Endodermal cell (in vitro differentiated cells): ENCODE data around the gene LIN28B. TPM values are rescaled to one million over a fixed set of nuclear protein-coding genes. Genes with fewer than 3 reads are reported as not detected.
A peak's percentile ranks its signal among the peaks of the same experiment; 100 is the strongest.

Experiments
- DNase-seq: peaks from one replicate; pipeline ENCODE4 v3.0.0-alpha.2; 2017
- H3K27ac ChIP-seq: 2 replicates; pipeline ENCODE4 v1.5.1; 2013; ENCODE audit warnings: mild to moderate bottlenecking, low read depth, low read length, moderate library complexity
- H3K27me3 ChIP-seq: 2 replicates; pipeline ENCODE4 v1.6.1; 2013; ENCODE audit warnings: mild to moderate bottlenecking, low read length, moderate library complexity; ENCODE audit not compliant: insufficient read depth, control insufficient read depth, poor library complexity, severe bottlenecking
- H3K36me3 ChIP-seq: 2 replicates; pipeline ENCODE4 v1.7.0; 2013; ENCODE audit warnings: mild to moderate bottlenecking, low read length, moderate library complexity; ENCODE audit not compliant: control insufficient read depth, insufficient read depth
- H3K4me1 ChIP-seq: one replicate; pipeline ENCODE4 v1.7.0; 2013; ENCODE audit warnings: low read length; ENCODE audit not compliant: control insufficient read depth, insufficient read depth
- H3K4me3 ChIP-seq: 2 replicates; pipeline ENCODE4 v1.5.1; 2013; ENCODE audit warnings: mild to moderate bottlenecking, low read length, moderate library complexity
- H3K9ac ChIP-seq: 2 replicates; pipeline ENCODE4 v1.6.1; 2013; ENCODE audit warnings: mild to moderate bottlenecking, low read length, moderate library complexity; ENCODE audit not compliant: poor library complexity, severe bottlenecking; ENCODE audit errors: extremely low read depth
- H3K9me3 ChIP-seq: 2 replicates; pipeline ENCODE4 v1.6.1; 2013; ENCODE audit warnings: mild to moderate bottlenecking, low read length, moderate library complexity; ENCODE audit not compliant: control insufficient read depth
- H3K27ac Mint-ChIP-seq: 2 replicates; pipeline ENCODE4 v1.8.0; 2020; ENCODE audit warnings: mixed read lengths
- H3K27me3 Mint-ChIP-seq: 2 replicates; pipeline ENCODE4 v1.8.0; 2021; ENCODE audit warnings: mild to moderate bottlenecking, mixed read lengths; ENCODE audit not compliant: insufficient read depth
- H3K36me3 Mint-ChIP-seq: 2 replicates; pipeline ENCODE4 v1.8.0; 2020; ENCODE audit warnings: low read depth, mixed read lengths
- H3K4me1 Mint-ChIP-seq: 2 replicates; pipeline ENCODE4 v1.8.0; 2020; ENCODE audit warnings: mixed read lengths
- H3K4me3 Mint-ChIP-seq: 2 replicates; pipeline ENCODE4 v1.8.0; 2020; ENCODE audit warnings: mild to moderate bottlenecking, moderate library complexity, mixed read lengths
- H3K9me3 Mint-ChIP-seq: 2 replicates; pipeline ENCODE4 v1.8.0; 2020; ENCODE audit warnings: mild to moderate bottlenecking, mixed read lengths
- WGBS, 2 experiments: methylation state at CpG; one replicate each; pipeline versions ENCODE4 v1.1.5 to v1.1.7; 2013; ENCODE audit warnings: missing lambda C conversion rate in 2 of 2, mixed read lengths in 1 of 2; ENCODE audit not compliant: insufficient coverage in 1 of 2, insufficient read length in 1 of 2; 5-methylcytosine and 5-hydroxymethylcytosine counted together
- total RNA-seq, 2 donors: library from RNA; stranded (reverse); fragmentation: NEBNext Ultra II Directional in 1 of 2; extraction: Animal tissue kit (Norgen Biotek cat#: 25700) in 1 of 2; gene quantifications; 2 replicates in 1 of 2; 3 replicates in 1 of 2; pipeline ENCODE4 v1.2.1, GENCODE V29; 2021
- TF ChIP-seq, protein P1 (sequence below): fragments of 200-600 bp; sonication (generic); conservative IDR thresholded peaks from 2 replicates; pipeline ENCODE4 v1.5.0; 2021; ENCODE audit warnings: antibody characterized with exemption, mild to moderate bottlenecking

The LIN28B gene
- total RNA-seq, 2 donors from 2014 or later = 65.1 to 65.3 TPM

DNA sequence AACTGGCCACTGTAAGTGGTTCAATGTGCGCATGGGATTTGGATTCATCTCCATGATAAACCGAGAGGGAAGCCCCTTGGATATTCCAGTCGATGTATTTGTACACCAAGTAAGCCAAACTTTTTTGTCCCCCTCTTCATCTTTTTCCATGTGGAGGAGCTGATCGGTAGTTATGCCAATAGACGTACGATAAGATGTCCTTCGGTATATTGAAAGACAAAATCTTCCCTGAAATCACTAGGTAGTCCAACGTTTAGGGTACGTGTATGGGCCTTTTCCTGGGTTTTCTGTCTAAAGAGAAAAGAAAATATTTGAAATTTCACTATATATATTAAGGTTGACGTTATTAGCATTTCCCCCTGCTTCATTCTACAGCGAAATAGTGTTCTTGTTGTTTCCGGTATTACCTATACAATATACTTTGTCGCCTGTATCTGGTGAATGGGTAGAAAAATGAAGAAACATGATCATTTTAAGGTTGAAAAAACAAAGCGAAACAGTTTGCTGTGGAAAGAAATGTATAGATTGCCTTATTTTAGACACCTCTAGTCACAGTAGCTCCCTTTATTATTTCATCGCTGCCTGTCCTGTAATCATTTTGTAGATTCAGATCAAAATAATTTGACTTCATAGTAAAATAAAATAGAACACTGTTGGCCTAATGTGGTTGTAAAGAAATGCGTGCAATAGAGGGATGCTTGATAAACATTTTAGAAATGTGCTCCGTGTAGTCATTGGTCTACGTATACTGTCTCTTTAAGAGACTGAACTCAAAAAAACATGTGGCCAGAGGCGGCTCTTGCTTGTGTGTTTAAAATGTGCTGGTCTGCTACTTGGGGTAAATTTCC is 1.5 kb downstream of the LIN28B start:
- peaks cover 3% of the 10 kb centered on the region for H3K4me1 ChIP-seq
- Mint-ChIP-seq H3K27ac (peak overlapping the region; percentile 96), H3K4me1 (peaks cover 15% of the 10 kb centered on the region), H3K27me3 (no peaks in the 10 kb centered on the region), H3K9me3 (no peaks in the 10 kb centered on the region), H3K36me3 (peaks cover 8% of the 10 kb centered on the region), H3K4me3 (peak overlapping the region; percentile 86)
- no peaks in the 10 kb centered on the region for H3K9me3 ChIP-seq
- peak overlapping the region; percentile 99 for H3K4me3 ChIP-seq
- TF ChIP-seq, protein P1, sequence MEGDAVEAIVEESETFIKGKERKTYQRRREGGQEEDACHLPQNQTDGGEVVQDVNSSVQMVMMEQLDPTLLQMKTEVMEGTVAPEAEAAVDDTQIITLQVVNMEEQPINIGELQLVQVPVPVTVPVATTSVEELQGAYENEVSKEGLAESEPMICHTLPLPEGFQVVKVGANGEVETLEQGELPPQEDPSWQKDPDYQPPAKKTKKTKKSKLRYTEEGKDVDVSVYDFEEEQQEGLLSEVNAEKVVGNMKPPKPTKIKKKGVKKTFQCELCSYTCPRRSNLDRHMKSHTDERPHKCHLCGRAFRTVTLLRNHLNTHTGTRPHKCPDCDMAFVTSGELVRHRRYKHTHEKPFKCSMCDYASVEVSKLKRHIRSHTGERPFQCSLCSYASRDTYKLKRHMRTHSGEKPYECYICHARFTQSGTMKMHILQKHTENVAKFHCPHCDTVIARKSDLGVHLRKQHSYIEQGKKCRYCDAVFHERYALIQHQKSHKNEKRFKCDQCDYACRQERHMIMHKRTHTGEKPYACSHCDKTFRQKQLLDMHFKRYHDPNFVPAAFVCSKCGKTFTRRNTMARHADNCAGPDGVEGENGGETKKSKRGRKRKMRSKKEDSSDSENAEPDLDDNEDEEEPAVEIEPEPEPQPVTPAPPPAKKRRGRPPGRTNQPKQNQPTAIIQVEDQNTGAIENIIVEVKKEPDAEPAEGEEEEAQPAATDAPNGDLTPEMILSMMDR = no peak
- 2% methylated on average over 9 to 16 of the region's 19 CpGs for WGBS, 2 experiments
- no peak for DNase-seq
- no peaks in the 10 kb centered on the region for H3K27me3 ChIP-seq
- peak overlapping the region; percentile 75 for H3K9ac ChIP-seq
- H3K27ac ChIP-seq = peak overlapping the region; percentile 94
- H3K36me3 ChIP-seq = peaks cover 5% of the 10 kb centered on the region

DNA sequence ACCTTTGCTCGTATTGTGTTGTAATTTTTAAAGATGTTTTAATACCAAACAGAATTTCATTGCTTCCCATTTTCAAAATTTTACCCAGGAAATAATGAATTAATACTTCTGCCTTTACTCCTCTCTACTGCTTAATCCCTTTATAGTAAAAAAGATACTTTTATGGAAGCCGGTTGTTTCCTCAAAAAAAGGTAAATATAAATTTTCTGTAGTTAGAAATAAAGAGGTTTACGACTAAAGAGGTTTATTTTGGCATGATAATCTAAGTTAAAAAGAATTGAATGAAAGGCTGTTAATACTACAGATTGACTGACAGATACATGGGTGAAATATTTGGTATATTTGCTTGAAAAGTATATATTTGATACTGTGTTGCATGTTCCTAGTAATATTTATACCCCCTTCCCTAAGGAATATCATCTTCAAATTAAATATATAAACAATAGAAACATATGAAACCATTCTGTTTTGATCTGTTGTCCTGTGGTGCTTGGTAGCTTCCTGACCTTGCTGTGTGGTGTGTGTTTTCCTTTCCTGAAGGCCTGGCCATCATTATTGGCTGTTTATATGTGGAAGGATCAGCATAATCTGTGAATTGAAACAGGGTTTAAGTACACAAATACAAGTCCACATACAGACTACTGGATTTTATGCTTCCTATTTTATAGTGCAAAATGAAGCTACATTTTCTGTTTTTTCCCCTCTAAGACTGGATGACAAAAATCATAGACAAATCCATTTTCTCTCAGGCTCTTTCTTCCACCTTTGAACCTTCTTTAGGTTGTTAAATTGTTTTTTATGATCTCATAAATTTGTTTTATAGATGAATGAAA is 2.3 kb downstream of the LIN28B start:
- Mint-ChIP-seq H3K4me3 (peak overlapping the region; percentile 86), H3K9me3 (no peaks in the 10 kb centered on the region), H3K27ac (peak overlapping the region; percentile 96), H3K27me3 (no peaks in the 10 kb centered on the region), H3K4me1 (peaks cover 13% of the 10 kb centered on the region), H3K36me3 (peaks cover 10% of the 10 kb centered on the region)
- Histone ChIP-seq H3K9me3 (no peaks in the 10 kb centered on the region), H3K9ac (peak overlapping the region; percentile 75), H3K36me3 (peaks cover 5% of the 10 kb centered on the region), H3K4me3 (peak overlapping the region; percentile 99), H3K27me3 (no peaks in the 10 kb centered on the region), H3K4me1 (peaks cover 3% of the 10 kb centered on the region), H3K27ac (no peak overlapping the region)
- WGBS, 2 experiments = 0% methylated on average over 1 to 2 of the region's 3 CpGs
- DNase-seq = no peak
- TF ChIP-seq, protein P1 = no peak

DNA sequence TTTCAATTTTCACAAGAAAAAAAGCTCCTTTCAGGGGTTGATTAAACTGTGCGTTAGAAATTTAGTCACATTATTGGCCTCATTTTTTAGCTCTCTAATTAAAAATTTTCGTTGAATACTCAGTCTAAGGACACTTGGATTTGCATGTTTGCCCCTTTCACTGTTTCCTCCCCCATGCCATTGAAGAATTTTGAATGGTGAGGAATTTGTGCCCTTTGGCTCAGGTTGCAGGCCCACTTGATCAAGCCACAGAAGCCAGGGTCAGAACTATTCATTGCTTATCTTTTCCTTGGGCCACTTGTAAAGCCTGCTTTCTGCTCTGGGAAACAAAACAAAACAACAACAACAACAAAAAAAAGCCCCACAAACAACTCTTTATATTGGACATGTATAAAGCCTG is 12.2 kb downstream of the LIN28B start:
- Mint-ChIP-seq H3K4me1 (peaks cover 18% of the 10 kb centered on the region), H3K4me3 (peak overlapping the region; percentile 36), H3K36me3 (peaks cover 5% of the 10 kb centered on the region), H3K9me3 (no peaks in the 10 kb centered on the region), H3K27ac (peak overlapping the region; percentile 87), H3K27me3 (no peaks in the 10 kb centered on the region)
- Histone ChIP-seq H3K27me3 (no peaks in the 10 kb centered on the region), H3K9ac (no peak overlapping the region), H3K4me1 (peaks cover 5% of the 10 kb centered on the region), H3K27ac (peak overlapping the region; percentile 58), H3K4me3 (peak overlapping the region; percentile 38), H3K36me3 (peaks cover 4% of the 10 kb centered on the region), H3K9me3 (no peaks in the 10 kb centered on the region)
- WGBS, 2 experiments = 24% methylated on average over 2 of the region's 2 CpGs; no CpG with 5 or more reads in 1 of the 2 experiments
- TF ChIP-seq, protein P1 = no peak
- peak; percentile 63 for DNase-seq
